ENCODE data around the gene MAP1LC3B2. TPM values are rescaled to one million over a fixed set of nuclear protein-coding genes. Genes with fewer than 3 reads are reported as not detected.

Gene MAP1LC3B2
- total RNA-seq, 1 donor from 2014 or later = 0.82 TPM

DNA sequence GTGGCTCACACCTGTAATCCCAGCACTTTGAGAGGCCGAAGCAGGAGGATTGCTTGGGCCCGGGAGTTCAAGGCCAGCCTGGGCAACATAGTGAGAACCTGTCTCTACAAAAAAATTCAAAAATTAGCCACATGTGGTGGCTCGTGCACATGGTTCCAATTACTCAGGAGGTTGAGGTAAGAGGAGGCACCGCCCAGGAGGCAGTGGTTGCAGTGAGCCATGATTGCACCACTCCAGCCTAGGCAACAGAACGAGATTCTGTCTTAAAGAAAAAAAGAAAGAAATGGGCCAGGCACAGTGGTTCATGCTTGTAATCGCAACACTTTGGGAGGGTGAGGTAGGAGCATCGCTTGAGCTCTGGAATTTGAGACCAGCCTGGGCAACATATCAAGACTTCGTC, 33.5 kb downstream of the MAP1LC3B2 start:
- DNase-seq (ENCODE audit: low read depth, low spot score) = no peak
- H3K27me3 Mint-ChIP-seq (ENCODE audit: low read depth) = no peaks in the 10 kb centered on the region
- H3K4me1 Mint-ChIP-seq = peaks cover 9% of the 10 kb centered on the region
- no peak overlapping the region for H3K27ac Mint-ChIP-seq (ENCODE audit: unreplicated experiment)
- H3K4me3 Mint-ChIP-seq = no peak overlapping the region
- H3K36me3 Mint-ChIP-seq (ENCODE audit: low read depth) = no peaks in the 10 kb centered on the region
- no peaks in the 10 kb centered on the region for H3K9me3 Mint-ChIP-seq
- TF ChIP-seq CTCF (conservative IDR thresholded peaks at IDR 0.05) = no peak

DNA sequence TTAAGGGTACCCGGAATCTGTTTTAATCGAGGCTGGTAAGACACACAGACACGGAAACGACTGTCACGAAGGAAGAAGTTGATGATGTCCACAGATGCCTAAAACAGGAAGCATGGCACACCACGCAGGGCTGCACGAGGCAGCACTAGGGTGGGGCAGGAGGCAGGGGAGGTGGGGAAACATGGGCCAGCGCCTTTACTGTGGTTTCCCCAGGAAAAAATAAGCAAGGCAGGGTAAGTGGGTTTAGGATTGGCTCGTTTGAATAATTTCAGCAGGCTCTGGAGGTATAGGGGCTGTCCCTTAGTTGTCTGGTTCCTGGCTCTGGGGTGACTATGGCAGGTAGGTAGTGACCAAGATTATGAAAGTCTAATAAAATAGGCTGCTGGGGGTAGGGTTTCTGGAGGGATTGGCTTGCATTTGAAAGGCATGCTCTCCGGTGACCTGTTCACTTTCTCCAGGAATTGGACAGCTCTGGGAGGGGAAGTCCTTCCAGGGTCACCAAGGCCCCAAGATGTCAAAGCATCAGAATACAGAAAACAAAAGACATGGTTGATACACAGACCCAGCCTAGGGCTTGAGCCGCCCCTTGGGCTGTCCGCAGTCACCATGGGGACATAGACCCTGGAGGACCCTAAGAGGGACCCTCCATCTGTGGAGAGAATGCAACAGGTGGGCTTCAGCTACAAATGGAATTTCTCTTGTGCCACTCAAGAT, 35.3 kb downstream of the MAP1LC3B2 start:
- H3K36me3 Mint-ChIP-seq (ENCODE audit: low read depth) = no peaks in the 10 kb centered on the region
- no peaks in the 10 kb centered on the region for H3K27me3 Mint-ChIP-seq (ENCODE audit: low read depth)
- no peak overlapping the region for H3K4me3 Mint-ChIP-seq
- no peaks in the 10 kb centered on the region for H3K9me3 Mint-ChIP-seq
- peaks cover 25% of the 10 kb centered on the region for H3K4me1 Mint-ChIP-seq
- no peak for DNase-seq (ENCODE audit: low read depth, low spot score)
- H3K27ac Mint-ChIP-seq (ENCODE audit: unreplicated experiment) = peak overlapping the region; percentile 36
- TF ChIP-seq CTCF (conservative IDR thresholded peaks at IDR 0.05) = no peak

- no peak for TF ChIP-seq CTCF (conservative IDR thresholded peaks at IDR 0.05)
- no peak for DNase-seq (ENCODE audit: low read depth, low spot score)
- no peaks in the 10 kb centered on the region for H3K36me3 Mint-ChIP-seq (ENCODE audit: low read depth)
- no peaks in the 10 kb centered on the region for H3K9me3 Mint-ChIP-seq
- no peak overlapping the region for H3K4me3 Mint-ChIP-seq
- peaks cover 30% of the 10 kb centered on the region for H3K4me1 Mint-ChIP-seq
- no peak overlapping the region for H3K27ac Mint-ChIP-seq (ENCODE audit: unreplicated experiment)
- H3K27me3 Mint-ChIP-seq (ENCODE audit: low read depth) = no peaks in the 10 kb centered on the region
These were observed 36.0 kb downstream of the MAP1LC3B2 start for GRCh38 chr12:116595186-116595585.

DNA sequence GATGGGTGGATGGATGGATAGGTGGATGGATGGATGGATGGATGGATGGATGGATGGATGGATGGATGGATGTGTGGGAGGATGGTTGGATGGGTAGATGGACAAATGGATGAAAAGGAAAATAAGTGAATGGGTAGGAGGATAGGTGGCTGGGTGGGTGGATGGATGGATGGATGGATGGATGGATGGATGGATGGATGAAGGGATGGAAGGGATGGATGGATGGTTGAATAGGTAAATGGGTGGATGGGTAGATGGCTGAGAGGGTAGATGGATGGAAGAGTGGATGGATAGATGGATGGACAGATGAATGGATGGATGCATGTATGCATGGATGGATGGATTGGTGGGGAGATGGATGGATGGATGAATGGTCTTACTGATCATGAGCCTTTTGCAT, 36.5 kb downstream of the MAP1LC3B2 start:
- TF ChIP-seq CTCF (conservative IDR thresholded peaks at IDR 0.05) = no peak
- no peaks in the 10 kb centered on the region for H3K9me3 Mint-ChIP-seq
- H3K4me1 Mint-ChIP-seq = peaks cover 30% of the 10 kb centered on the region

GRCh38 chr12:116597886-116598285, 38.7 kb downstream of the MAP1LC3B2 start:
- H3K27ac Mint-ChIP-seq (ENCODE audit: unreplicated experiment) = no peak overlapping the region
- no peak for TF ChIP-seq CTCF (conservative IDR thresholded peaks at IDR 0.05)
- no peaks in the 10 kb centered on the region for H3K27me3 Mint-ChIP-seq (ENCODE audit: low read depth)
- no peaks in the 10 kb centered on the region for H3K36me3 Mint-ChIP-seq (ENCODE audit: low read depth)
- peaks cover 37% of the 10 kb centered on the region for H3K4me1 Mint-ChIP-seq
- H3K9me3 Mint-ChIP-seq = no peaks in the 10 kb centered on the region
- no peak overlapping the region for H3K4me3 Mint-ChIP-seq
- DNase-seq (ENCODE audit: low read depth, low spot score) = no peak

More for the DNA sequence above, 36.5 kb downstream of the MAP1LC3B2 start:
- no peaks in the 10 kb centered on the region for H3K36me3 Mint-ChIP-seq (ENCODE audit: low read depth)
- no peaks in the 10 kb centered on the region for H3K27me3 Mint-ChIP-seq (ENCODE audit: low read depth)
- H3K27ac Mint-ChIP-seq (ENCODE audit: unreplicated experiment) = no peak overlapping the region
- no peak overlapping the region for H3K4me3 Mint-ChIP-seq
- DNase-seq (ENCODE audit: low read depth, low spot score) = no peak

All from neural crest cell (in vitro differentiated cells).